HepG2 (cell line): ENCODE results near the gene HSPE1. TPM values are rescaled to one million over a fixed set of nuclear protein-coding genes. Genes with fewer than 3 reads are reported as not detected.

ENCODE experiments used
- BHLHE40 ChIP-seq: IDR thresholded peaks from 2 replicates; pipeline ENCODE4 v1.6.1; 2011; ENCODE audit warnings: low read length, improper control_type of control experiment
- CC2D1A ChIP-seq: sonication (generic); formaldehyde crosslinking; IDR thresholded peaks from 2 replicates; pipeline ENCODE4 v1.8.1; 2023; ENCODE audit warnings: mild to moderate bottlenecking, missing genetic modification reagents
- CENPT ChIP-seq: sonication (generic); formaldehyde crosslinking; IDR thresholded peaks from 2 replicates; pipeline ENCODE4 v1.8.0; 2022; ENCODE audit warnings: low read depth, mild to moderate bottlenecking, moderate library complexity, missing genetic modification reagents
- FOXM1 ChIP-seq: sonication (generic); formaldehyde crosslinking; IDR thresholded peaks from 2 replicates; pipeline ENCODE4 v1.5.0; 2020; ENCODE audit warnings: missing genetic modification reagents
- HOXA7 ChIP-seq: sonication (generic); formaldehyde crosslinking; IDR thresholded peaks from 2 replicates; pipeline ENCODE4 v1.8.1; 2022; ENCODE audit warnings: mild to moderate bottlenecking, missing genetic modification reagents, moderate library complexity
- KDM5B ChIP-seq: sonication (generic); formaldehyde crosslinking; IDR thresholded peaks from 2 replicates; pipeline ENCODE4 v1.4.0; 2020; ENCODE audit warnings: missing genetic modification reagents, mild to moderate bottlenecking, borderline replicate concordance
- NONO ChIP-seq, 2 experiments: fragments of 450-650 bp in 1 of 2; sonication (generic) in 1 of 2; formaldehyde crosslinking in 1 of 2; IDR thresholded peaks in 1 of 2; conservative IDR thresholded peaks in 1 of 2; 2 replicates each; pipeline versions ENCODE4 v1.6.1 to v1.8.0; 2017 to 2022; ENCODE audit warnings: mild to moderate bottlenecking in 1 of 2, missing genetic modification reagents in 1 of 2, moderate library complexity in 1 of 2
- RAD21 ChIP-seq: fragments of 450-650 bp; formaldehyde crosslinking; IDR thresholded peaks from 2 replicates; pipeline ENCODE4 v1.5.0; 2020; ENCODE audit warnings: mild to moderate bottlenecking
- SCMH1 ChIP-seq: sonication (generic); formaldehyde crosslinking; IDR thresholded peaks from 2 replicates; pipeline ENCODE4 v1.9.0; 2021; ENCODE audit warnings: missing genetic modification reagents, mild to moderate bottlenecking, borderline replicate concordance
- SETDB1 ChIP-seq: sonication (generic); formaldehyde crosslinking; IDR thresholded peaks from 2 replicates; pipeline ENCODE4 v1.5.1; 2020; ENCODE audit warnings: missing genetic modification reagents, mild to moderate bottlenecking, borderline replicate concordance
- ZNF10 ChIP-seq: sonication (generic); formaldehyde crosslinking; IDR thresholded peaks from 2 replicates; pipeline ENCODE4 v1.4.0; 2020; ENCODE audit warnings: mild to moderate bottlenecking, low read depth, missing genetic modification reagents, borderline replicate concordance
- ZNF33A ChIP-seq: sonication (generic); formaldehyde crosslinking; IDR thresholded peaks from 2 replicates; pipeline ENCODE4 v1.5.1; 2020; ENCODE audit warnings: missing genetic modification reagents, mild to moderate bottlenecking, moderate library complexity, borderline replicate concordance
- ZNF615 ChIP-seq: sonication (generic); formaldehyde crosslinking; IDR thresholded peaks from 2 replicates; pipeline ENCODE4 v1.5.0; 2020; ENCODE audit warnings: mild to moderate bottlenecking, missing genetic modification reagents, borderline replicate concordance
- ZNF629 ChIP-seq: sonication (generic); formaldehyde crosslinking; conservative IDR thresholded peaks from 2 replicates; pipeline ENCODE4 v1.5.0; 2020; ENCODE audit warnings: missing genetic modification reagents
- ZNF644 ChIP-seq: IDR thresholded peaks from 2 replicates; pipeline ENCODE4 v1.6.1; 2016; ENCODE audit warnings: low read depth
- polyA plus RNA-seq, 8 experiments: library from polyadenylated mRNA; depleted of rRNA in 3 of 8; stranded (reverse) in 7 of 8; unstranded in 1 of 8; fragments of >200 nt; fragmentation: Illumina TruSeq in 4 of 8; extraction: Trizol in 4 of 8; gene quantifications; 2 replicates each; pipeline versions ENCODE4 v1.2.1 to v1.2.3, GENCODE V29; 2011 to 2016; ENCODE audit warnings: low read depth in 4 of 8, missing spikeins in 1 of 8, mixed read lengths in 1 of 8; ENCODE audit not compliant: insufficient read depth in 1 of 8
- total RNA-seq, 5 experiments: library from RNA; depleted of rRNA; stranded (reverse); fragments of >200 nt; fragmentation: Illumina TruSeq; extraction: Trizol; gene quantifications; 2 replicates each; pipeline ENCODE4 v1.2.3, GENCODE V29; 2016; ENCODE audit warnings: low read depth in 1 of 5
- TF ChIP-seq, protein P1 (sequence below): sonication (generic); formaldehyde crosslinking; IDR thresholded peaks from 2 replicates; pipeline ENCODE4 v1.9.0; 2022; ENCODE audit warnings: low read depth, missing genetic modification reagents
- TF ChIP-seq, protein P2 (sequence below): sonication (generic); formaldehyde crosslinking; IDR thresholded peaks from 2 replicates; pipeline ENCODE4 v1.5.0; 2020; ENCODE audit warnings: missing genetic modification reagents
- TF ChIP-seq, protein P3 (sequence below): IDR thresholded peaks from 2 replicates; pipeline ENCODE4 v1.6.1; 2016; ENCODE audit warnings: low read depth
- TF ChIP-seq, protein P4 (sequence below): sonication (generic); formaldehyde crosslinking; IDR thresholded peaks from 2 replicates; pipeline ENCODE4 v1.9.0; 2021; ENCODE audit warnings: missing genetic modification reagents, mild to moderate bottlenecking, borderline replicate concordance
- TF ChIP-seq, protein P5 (sequence below): sonication (generic); formaldehyde crosslinking; IDR thresholded peaks from 2 replicates; pipeline ENCODE4 v1.5.0; 2020; ENCODE audit warnings: mild to moderate bottlenecking, missing genetic modification reagents

Gene HSPE1
- total and polyA plus RNA-seq, 2 of the 13 experiments (the other 11 are each of a cell fraction or from before 2014, with no cell fraction given): 244 to 823 TPM

DNA sequence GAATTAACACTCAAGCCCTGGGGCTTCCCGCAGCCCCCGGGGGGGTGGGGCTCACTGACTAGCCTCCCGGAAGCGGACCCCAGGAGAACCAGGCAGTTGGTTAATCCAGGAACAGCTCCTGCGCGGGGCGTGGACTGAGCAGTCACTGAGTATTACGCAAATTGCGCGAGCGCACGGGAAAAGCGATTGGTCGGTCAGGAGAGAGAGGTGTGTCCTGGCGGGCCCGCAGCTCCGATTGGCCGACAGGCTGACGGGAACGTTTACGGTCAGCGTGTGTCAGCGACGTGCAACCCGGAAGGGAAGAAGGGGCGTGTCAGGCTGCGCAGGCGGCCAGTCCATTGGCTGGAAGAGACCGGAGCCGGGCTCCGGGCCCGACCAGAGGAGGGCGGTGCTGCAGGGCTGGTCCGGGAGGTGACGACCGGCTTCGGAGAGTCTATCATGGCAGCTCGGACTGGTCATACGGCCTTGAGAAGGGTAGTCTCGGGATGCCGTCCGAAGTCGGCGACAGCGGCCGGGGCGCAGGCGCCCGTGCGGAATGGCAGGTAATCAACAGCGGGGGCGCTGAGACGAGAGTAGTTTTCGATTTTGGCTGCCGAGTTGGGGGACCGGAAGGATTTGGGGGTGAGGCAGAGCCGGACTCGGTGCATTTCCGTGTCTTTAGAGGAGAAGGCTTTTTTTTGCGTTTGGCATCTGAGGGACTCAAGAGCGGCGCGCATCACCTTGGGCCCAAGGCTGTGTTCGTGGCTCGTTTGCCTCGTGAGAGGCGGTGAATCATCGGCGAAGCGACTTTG lies 46.9 kb upstream of the HSPE1 start, which contains the start of gene COQ10B (continued):
- TF ChIP-seq, protein P1, sequence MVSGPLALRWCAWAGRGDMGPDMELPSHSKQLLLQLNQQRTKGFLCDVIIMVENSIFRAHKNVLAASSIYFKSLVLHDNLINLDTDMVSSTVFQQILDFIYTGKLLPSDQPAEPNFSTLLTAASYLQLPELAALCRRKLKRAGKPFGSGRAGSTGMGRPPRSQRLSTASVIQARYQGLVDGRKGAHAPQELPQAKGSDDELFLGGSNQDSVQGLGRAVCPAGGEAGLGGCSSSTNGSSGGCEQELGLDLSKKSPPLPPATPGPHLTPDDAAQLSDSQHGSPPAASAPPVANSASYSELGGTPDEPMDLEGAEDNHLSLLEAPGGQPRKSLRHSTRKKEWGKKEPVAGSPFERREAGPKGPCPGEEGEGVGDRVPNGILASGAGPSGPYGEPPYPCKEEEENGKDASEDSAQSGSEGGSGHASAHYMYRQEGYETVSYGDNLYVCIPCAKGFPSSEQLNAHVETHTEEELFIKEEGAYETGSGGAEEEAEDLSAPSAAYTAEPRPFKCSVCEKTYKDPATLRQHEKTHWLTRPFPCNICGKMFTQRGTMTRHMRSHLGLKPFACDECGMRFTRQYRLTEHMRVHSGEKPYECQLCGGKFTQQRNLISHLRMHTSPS (CRISPR knock-in tag): no peak
- TF ChIP-seq, protein P2, sequence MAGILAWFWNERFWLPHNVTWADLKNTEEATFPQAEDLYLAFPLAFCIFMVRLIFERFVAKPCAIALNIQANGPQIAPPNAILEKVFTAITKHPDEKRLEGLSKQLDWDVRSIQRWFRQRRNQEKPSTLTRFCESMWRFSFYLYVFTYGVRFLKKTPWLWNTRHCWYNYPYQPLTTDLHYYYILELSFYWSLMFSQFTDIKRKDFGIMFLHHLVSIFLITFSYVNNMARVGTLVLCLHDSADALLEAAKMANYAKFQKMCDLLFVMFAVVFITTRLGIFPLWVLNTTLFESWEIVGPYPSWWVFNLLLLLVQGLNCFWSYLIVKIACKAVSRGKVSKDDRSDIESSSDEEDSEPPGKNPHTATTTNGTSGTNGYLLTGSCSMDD (CRISPR knock-in tag): no peak
- TF ChIP-seq ZNF33A (CRISPR knock-in tag) (peak; percentile 65; the same call in 1 of the 2 replicates), BHLHE40 (no peak; the same call in 1 of the 2 replicates), SCMH1 (CRISPR knock-in tag) (no peak), NONO (IDR thresholded peaks at IDR 0.05) (no peak), NONO (CRISPR knock-in tag; conservative IDR thresholded peaks at IDR 0.05) (peak; percentile 89), HOXA7 (CRISPR knock-in tag) (no peak), ZNF615 (peak; percentile 87; the same call in 1 of the 2 replicates), ZNF10 (CRISPR knock-in tag) (no peak), CC2D1A (no peak), KDM5B (CRISPR knock-in tag) (peak; percentile 94; the same call in 1 of the 2 replicates), ZNF644 (CRISPR knock-in tag) (no peak), SETDB1 (CRISPR knock-in tag) (no peak), ZNF629 (CRISPR knock-in tag) (no peak), CENPT (CRISPR knock-in tag) (no peak), RAD21 (CRISPR knock-in tag) (peak; percentile 81), FOXM1 (CRISPR knock-in tag) (no peak)
- TF ChIP-seq, protein P3, sequence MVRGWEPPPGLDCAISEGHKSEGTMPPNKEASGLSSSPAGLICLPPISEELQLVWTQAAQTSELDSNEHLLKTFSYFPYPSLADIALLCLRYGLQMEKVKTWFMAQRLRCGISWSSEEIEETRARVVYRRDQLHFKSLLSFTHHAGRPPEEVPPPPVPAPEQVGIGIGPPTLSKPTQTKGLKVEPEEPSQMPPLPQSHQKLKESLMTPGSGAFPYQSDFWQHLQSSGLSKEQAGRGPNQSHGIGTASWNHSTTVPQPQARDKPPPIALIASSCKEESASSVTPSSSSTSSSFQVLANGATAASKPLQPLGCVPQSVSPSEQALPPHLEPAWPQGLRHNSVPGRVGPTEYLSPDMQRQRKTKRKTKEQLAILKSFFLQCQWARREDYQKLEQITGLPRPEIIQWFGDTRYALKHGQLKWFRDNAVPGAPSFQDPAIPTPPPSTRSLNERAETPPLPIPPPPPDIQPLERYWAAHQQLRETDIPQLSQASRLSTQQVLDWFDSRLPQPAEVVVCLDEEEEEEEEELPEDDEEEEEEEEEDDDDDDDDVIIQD (CRISPR knock-in tag): 0 out of 2 replicates have a peak, but pooled peaks have one; percentile 86
- TF ChIP-seq, protein P4, sequence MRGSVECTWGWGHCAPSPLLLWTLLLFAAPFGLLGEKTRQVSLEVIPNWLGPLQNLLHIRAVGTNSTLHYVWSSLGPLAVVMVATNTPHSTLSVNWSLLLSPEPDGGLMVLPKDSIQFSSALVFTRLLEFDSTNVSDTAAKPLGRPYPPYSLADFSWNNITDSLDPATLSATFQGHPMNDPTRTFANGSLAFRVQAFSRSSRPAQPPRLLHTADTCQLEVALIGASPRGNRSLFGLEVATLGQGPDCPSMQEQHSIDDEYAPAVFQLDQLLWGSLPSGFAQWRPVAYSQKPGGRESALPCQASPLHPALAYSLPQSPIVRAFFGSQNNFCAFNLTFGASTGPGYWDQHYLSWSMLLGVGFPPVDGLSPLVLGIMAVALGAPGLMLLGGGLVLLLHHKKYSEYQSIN (CRISPR knock-in tag): no peak
- TF ChIP-seq, protein P5, sequence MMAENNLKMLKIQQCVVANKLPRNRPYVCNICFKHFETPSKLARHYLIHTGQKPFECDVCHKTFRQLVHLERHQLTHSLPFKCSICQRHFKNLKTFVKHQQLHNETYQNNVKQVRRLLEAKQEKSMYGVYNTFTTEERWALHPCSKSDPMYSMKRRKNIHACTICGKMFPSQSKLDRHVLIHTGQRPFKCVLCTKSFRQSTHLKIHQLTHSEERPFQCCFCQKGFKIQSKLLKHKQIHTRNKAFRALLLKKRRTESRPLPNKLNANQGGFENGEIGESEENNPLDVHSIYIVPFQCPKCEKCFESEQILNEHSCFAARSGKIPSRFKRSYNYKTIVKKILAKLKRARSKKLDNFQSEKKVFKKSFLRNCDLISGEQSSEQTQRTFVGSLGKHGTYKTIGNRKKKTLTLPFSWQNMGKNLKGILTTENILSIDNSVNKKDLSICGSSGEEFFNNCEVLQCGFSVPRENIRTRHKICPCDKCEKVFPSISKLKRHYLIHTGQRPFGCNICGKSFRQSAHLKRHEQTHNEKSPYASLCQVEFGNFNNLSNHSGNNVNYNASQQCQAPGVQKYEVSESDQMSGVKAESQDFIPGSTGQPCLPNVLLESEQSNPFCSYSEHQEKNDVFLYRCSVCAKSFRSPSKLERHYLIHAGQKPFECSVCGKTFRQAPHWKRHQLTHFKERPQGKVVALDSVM (CRISPR knock-in tag): 0 out of 2 replicates have a peak, but pooled peaks have one; percentile 74
